ENCODE results near the gene NUDT21. TPM values are rescaled to one million over a fixed set of nuclear protein-coding genes. Genes with fewer than 3 reads are reported as not detected.

NUDT21 gene
- total RNA-seq, 1 experiment from 2014 or later: 72.7 TPM

GRCh38 chr16:56424404-56424764, 26.7 kb downstream of the NUDT21 start:
- no peak for DNase-seq (ENCODE audit: low read depth, low spot score)
- in situ Hi-C loops (cut with HindIII; ENCODE audit: low pct_unique_long_range_greater_than_20kb, low sequenced_read_pairs): no loop called here

- in situ Hi-C loops (cut with HindIII; ENCODE audit: low pct_unique_long_range_greater_than_20kb, low sequenced_read_pairs): no loop called here
- no peak for DNase-seq (ENCODE audit: low read depth, low spot score)
These were observed 27.3 kb downstream of the NUDT21 start for GRCh38 chr16:56423584-56424403.

- in situ Hi-C loops (cut with HindIII; ENCODE audit: low pct_unique_long_range_greater_than_20kb, low sequenced_read_pairs): no loop called here
- no peak for DNase-seq (ENCODE audit: low read depth, low spot score)
These were observed 28.2 kb downstream of the NUDT21 start for GRCh38 chr16:56422896-56423441.

DNA sequence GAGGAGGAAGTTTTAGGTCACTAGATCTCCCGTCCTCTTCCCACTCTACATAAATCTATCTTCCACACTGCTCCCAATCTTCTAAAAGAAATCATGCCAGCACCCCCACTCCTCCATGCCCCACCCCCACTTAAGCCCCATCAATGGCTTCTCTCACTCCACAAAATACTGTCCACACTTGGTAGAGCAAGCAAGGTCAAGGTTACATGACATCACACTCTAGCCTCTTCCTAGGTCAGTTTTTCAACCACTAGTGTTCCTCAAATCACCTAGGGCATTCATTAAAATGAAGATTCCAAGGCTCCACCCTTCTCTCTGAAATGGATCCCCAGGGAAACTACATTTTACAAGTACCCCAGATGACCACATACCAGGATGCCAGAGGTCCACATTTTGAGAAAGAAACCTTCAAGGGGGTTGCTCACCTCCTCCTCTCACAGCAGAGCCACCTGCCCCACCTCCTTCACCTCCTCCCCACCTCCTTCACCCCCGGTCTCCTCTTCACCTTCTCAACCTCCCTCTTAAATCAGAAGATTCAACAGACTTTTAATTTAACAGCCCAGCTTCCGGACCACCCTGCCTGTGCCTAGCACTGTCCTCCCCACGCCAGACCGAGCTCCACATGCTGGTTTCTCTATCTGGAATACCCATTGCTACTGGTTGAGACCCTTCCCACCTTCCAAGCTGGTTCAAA, 29.0 kb downstream of the NUDT21 start:
- no peak for DNase-seq (ENCODE audit: low read depth, low spot score)
- in situ Hi-C loops (cut with HindIII; ENCODE audit: low pct_unique_long_range_greater_than_20kb, low sequenced_read_pairs): no loop called here

DNA sequence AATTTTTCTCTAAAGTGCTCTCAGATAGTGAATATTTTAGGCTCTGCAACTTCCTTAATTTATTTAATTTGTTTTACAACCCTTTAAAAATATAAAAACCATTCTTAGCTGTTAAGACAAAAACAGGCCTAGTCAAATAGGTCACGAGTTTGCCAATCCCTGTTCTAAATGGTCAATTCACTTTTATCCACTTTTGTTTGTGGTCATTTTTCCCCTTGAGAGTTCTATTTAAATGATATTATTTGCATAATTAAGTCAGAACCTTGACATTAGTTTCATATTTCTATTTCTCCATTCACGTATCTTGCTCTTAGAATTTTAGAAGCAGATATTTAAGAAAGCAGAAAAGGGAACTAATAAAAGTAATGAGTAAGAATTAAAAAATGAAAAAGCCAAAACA, 29.8 kb downstream of the NUDT21 start:
- in situ Hi-C loops (cut with HindIII; ENCODE audit: low pct_unique_long_range_greater_than_20kb, low sequenced_read_pairs): no loop called here
- no peak for DNase-seq (ENCODE audit: low read depth, low spot score)

DNA sequence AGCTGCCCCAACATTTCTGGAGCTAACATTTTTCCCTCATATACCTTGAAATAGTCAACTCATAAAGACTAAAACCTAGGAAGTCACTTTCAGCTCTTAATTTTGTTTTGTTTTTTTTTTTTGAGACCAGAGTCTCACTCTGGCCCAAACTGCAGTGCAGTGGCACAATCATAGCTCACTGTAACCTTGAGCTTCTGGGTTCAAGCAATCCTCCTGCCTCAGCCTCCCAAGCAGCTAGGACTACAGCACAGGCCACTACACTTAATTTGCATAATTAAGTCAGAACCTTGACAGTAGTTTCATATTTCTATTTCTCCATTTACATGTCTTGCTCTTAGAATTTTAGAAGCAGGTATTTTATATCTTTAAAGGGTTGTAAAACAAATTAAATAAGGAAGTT, 30.5 kb downstream of the NUDT21 start:
- no peak for DNase-seq (ENCODE audit: low read depth, low spot score)
- in situ Hi-C loops (cut with HindIII; ENCODE audit: low pct_unique_long_range_greater_than_20kb, low sequenced_read_pairs): no loop called here

DNA sequence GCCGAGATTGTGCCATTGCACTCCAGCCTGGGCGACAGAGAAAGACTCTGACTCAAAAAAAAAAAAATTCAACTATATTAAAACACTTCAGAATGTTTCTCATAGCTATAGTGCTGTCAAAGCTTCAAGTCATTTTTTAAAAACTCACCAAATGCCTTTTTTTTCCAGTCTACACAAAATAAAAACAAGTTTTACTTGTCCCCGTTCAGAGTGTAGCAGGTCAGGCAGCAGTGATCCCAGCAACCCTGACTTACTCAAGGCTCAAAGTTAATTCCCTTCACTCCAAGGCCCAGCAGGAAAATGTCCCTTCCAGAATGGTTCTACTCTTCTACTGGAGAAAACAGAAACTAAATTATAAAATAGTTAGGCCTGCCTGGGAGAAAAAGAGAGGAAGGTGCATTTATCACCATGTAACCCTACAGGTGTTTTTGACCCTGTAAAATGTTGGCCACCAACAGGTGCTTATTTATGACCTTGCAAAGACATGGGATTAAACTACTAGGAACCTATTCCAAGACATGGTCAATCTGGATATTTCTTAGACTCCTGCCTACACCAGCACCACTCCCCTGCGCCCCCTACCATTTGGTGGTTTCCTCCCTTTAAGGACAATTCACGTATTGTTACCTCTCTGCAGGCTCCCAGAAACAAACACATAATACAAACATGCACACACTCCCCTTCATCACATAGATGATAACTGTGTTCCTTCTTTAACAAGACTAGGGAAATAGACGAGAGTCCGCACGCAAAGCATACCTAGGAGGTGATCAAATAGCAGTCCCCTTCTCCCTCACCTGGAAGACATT, 31.2 kb downstream of the NUDT21 start:
- in situ Hi-C loops (cut with HindIII; ENCODE audit: low pct_unique_long_range_greater_than_20kb, low sequenced_read_pairs): no loop called here
- no peak for DNase-seq (ENCODE audit: low read depth, low spot score)

DNA sequence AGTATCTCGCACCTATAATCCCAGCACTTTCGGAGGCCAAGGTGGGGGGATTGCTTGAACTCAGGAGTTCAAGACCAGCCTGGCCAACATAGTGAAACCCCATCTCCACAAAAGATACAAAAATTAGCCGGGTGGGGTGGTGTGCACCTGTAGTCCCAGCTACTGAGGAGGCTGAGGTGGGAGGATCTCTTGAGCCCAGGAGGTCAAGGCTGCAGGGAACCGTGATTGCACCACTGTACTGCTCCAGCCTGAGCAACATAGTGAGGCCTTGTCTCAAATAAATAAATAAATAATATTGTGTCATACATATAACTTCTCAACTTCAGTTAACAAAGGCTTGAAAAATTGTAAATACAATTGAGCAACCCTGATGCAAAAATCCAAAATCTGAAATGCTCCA, 34.0 kb downstream of the NUDT21 start:
- in situ Hi-C loops (cut with HindIII; ENCODE audit: low pct_unique_long_range_greater_than_20kb, low sequenced_read_pairs): no loop called here
- DNase-seq (ENCODE audit: low read depth, low spot score): no peak

- DNase-seq (ENCODE audit: low read depth, low spot score): no peak
- in situ Hi-C loops (cut with HindIII; ENCODE audit: low pct_unique_long_range_greater_than_20kb, low sequenced_read_pairs): no loop called here
These were observed 35.3 kb downstream of the NUDT21 start for GRCh38 chr16:56415875-56416274.

GRCh38 chr16:56414366-56414765, 36.8 kb downstream of the NUDT21 start:
- DNase-seq (ENCODE audit: low read depth, low spot score): no peak
- in situ Hi-C loops (cut with HindIII; ENCODE audit: low pct_unique_long_range_greater_than_20kb, low sequenced_read_pairs): no loop called here

DNA sequence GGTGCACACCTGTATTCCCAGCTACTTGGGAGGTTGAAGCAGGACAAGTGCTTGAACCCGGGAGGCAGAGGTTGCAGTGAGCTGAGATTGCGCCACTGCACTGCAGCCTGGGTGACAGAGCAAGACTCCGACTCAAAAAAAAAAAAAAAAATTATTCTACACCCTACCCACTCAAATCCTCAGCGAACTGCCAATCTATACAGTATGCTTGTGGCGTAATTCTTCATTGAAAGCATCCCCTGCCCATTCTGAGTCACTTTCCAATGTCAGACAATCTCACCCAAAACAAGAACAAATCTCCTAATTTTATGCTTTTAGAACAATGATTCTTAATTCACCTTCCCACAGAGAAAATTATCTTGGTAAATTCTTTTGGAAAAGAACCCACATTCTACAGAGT, 37.8 kb downstream of the NUDT21 start:
- in situ Hi-C loops (cut with HindIII; ENCODE audit: low pct_unique_long_range_greater_than_20kb, low sequenced_read_pairs): no loop called here

GRCh38 chr16:56411624-56412023, 39.5 kb downstream of the NUDT21 start:
- in situ Hi-C loops (cut with HindIII; ENCODE audit: low pct_unique_long_range_greater_than_20kb, low sequenced_read_pairs): no loop called here
- DNase-seq (ENCODE audit: low read depth, low spot score): no peak

More for the DNA sequence above, 37.8 kb downstream of the NUDT21 start:
- DNase-seq (ENCODE audit: low read depth, low spot score): no peak

- in situ Hi-C loops (cut with HindIII; ENCODE audit: low pct_unique_long_range_greater_than_20kb, low sequenced_read_pairs): no loop called here
- DNase-seq (ENCODE audit: low read depth, low spot score): no peak
These were observed 40.0 kb downstream of the NUDT21 start for GRCh38 chr16:56411123-56411522.

GRCh38 chr16:56409195-56409594, 41.9 kb downstream of the NUDT21 start:
- no peak for DNase-seq (ENCODE audit: low read depth, low spot score)
- in situ Hi-C loops (cut with HindIII; ENCODE audit: low pct_unique_long_range_greater_than_20kb, low sequenced_read_pairs): no loop called here

DNA sequence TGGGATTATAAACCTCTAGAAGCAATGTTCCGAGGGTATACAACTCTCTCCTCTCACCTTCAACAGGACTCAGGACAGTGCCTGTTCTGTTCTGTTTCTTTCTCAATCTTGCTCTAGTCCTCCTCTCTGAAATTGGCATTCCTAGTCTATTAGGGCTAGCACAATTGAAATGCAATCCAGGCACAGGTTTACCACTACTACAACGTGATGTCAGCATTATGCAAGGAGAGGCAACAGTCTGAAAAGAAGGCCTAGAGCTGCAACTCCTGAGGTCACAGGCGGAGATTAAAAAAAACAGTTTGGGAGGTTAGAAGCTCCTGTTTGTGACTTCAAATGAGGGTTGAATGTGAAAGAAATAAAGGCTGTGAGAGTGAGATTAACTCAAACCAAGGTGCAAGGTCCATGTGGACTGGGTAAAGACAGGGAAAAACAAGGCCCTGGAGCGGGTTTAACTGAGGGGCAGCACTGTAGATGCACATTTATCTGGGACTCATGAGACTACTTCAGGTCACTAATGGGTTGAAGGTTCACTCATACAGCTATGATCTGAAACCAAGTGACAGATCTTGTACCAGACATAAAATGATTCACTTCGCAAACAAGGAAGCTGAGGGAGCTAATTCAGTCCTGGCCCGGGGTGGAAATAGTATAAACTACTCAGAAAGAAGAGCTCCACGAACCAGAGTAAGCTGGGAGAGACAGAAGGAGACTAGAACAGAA, 42.6 kb downstream of the NUDT21 start:
- DNase-seq (ENCODE audit: low read depth, low spot score): no peak
- in situ Hi-C loops (cut with HindIII; ENCODE audit: low pct_unique_long_range_greater_than_20kb, low sequenced_read_pairs): no loop called here

- in situ Hi-C loops (cut with HindIII; ENCODE audit: low pct_unique_long_range_greater_than_20kb, low sequenced_read_pairs): no loop called here
- no peak for DNase-seq (ENCODE audit: low read depth, low spot score)
These were observed 45.0 kb downstream of the NUDT21 start for GRCh38 chr16:56405977-56406672.

DNA sequence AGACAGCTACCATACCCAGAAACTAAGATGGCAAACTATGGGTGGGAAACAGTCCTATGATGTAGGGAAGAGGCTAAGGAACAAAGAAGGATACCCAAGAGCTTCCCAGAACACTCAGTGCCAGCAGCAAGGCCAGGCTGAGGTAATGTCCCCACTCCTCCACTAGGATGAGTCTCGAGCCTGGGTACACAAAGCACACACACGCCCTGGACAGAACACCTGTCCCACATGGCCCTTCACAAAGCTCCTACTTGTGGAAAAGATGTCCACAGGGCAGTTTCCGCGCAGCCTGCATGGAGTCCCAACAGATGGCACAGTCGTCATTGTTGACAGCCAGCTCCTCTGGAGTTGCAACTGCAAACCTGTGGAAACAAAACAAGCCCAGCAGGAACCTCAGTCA, 49.6 kb downstream of the NUDT21 start:
- DNase-seq (ENCODE audit: low read depth, low spot score): peak; percentile 45
- in situ Hi-C loops (cut with HindIII; ENCODE audit: low pct_unique_long_range_greater_than_20kb, low sequenced_read_pairs): no loop called here
